Measurements from ENCODE around the gene FILIP1. TPM values are rescaled to one million over a fixed set of nuclear protein-coding genes. Genes with fewer than 3 reads are reported as not detected.

FILIP1 gene
- total and polyA plus RNA-seq, 2 of the 8 experiments (the other 6 are each of a cell fraction or from before 2014, with no cell fraction given), result 2.4 to 5.7 TPM

GRCh38 chr6:75486850-75487518, 6.6 kb downstream of the FILIP1 start (continued):
- TF ChIP-seq, protein P1, sequence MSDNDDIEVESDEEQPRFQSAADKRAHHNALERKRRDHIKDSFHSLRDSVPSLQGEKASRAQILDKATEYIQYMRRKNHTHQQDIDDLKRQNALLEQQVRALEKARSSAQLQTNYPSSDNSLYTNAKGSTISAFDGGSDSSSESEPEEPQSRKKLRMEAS (IDR thresholded peaks at IDR 0.05), result no peak
- TF ChIP-seq GTF2F1 (IDR thresholded peaks at IDR 0.05; ENCODE audit: borderline replicate concordance, low read depth, low read length), result no peak
- no peak for TF ChIP-seq PHF8 (conservative IDR thresholded peaks at IDR 0.05; ENCODE audit: low read depth, low read length)
- no peak for TF ChIP-seq SRF (IDR thresholded peaks at IDR 0.05; ENCODE audit: low read depth, low read length)
- TF ChIP-seq KDM4A (IDR thresholded peaks at IDR 0.05; ENCODE audit: low read depth, low read length, severe bottlenecking), result no peak
- no peak for TF ChIP-seq TAF7 (optimal IDR thresholded peaks at IDR 0.05; ENCODE audit: borderline replicate concordance, low read depth, low read length)
- no peak for TF ChIP-seq SIN3A (conservative IDR thresholded peaks at IDR 0.05 in 1 of 2, IDR thresholded peaks at IDR 0.05 in 1 of 2; ENCODE audit: low read depth in 1 of 2, low read length in 2 of 2)
- no peak for TF ChIP-seq RBBP5 (IDR thresholded peaks at IDR 0.05; ENCODE audit: borderline replicate concordance, low read depth, low read length)
- TF ChIP-seq RFX5 (IDR thresholded peaks at IDR 0.05; ENCODE audit: borderline replicate concordance, low read depth, low read length), result no peak
- TF ChIP-seq ZNF274 (IDR thresholded peaks at IDR 0.05; ENCODE audit: borderline replicate concordance, extremely low read depth, low read length), result no peak

Data from H1 (cell line).